GM12875 (cell line): ENCODE data around the gene PGAP2.

Source experiments
- H3K4me3 ChIP-seq: one replicate; pipeline ENCODE4 v1.5.1; 2011; ENCODE audit warnings: low read depth, low read length, control low read depth
- CTCF ChIP-seq: IDR thresholded peaks from 2 replicates; pipeline ENCODE4 v1.5.1; 2011; ENCODE audit warnings: low read depth, mild to moderate bottlenecking, control low read depth, inconsistent platforms, low read length, moderate library complexity, borderline replicate concordance; ENCODE audit not compliant: insufficient read depth

The PGAP2 gene

GRCh38 chr11:3845670-3846069 lies 37.3 kb downstream of the PGAP2 start:
- no peak for TF ChIP-seq CTCF
- H3K4me3 ChIP-seq, result no peak overlapping the region

GRCh38 chr11:3849297-3849874 lies 41.0 kb downstream of the PGAP2 start:
- TF ChIP-seq CTCF, result peak; percentile 45; the same call in 1 of the 2 replicates
- no peak overlapping the region for H3K4me3 ChIP-seq

GRCh38 chr11:3853545-3853842 lies 45.1 kb downstream of the PGAP2 start:
- no peak overlapping the region for H3K4me3 ChIP-seq
- no peak for TF ChIP-seq CTCF

- TF ChIP-seq CTCF, result no peak
- H3K4me3 ChIP-seq, result peak overlapping the region; percentile 10
These were observed 45.7 kb downstream of the PGAP2 start for GRCh38 chr11:3853899-3854659.

- TF ChIP-seq CTCF, result no peak
- peak overlapping the region; percentile 10 for H3K4me3 ChIP-seq
These were observed 46.3 kb downstream of the PGAP2 start for GRCh38 chr11:3854660-3854976.

- TF ChIP-seq CTCF, result peak; percentile 88
- peak within 1 kb of the TSS; percentile 90 for H3K4me3 ChIP-seq
These were observed 46.8 kb downstream of the PGAP2 start, which contains the start of gene STIM1 for GRCh38 chr11:3854977-3855807. STIM1 (plus strand) TSS chr11:3855664; CDS start chr11:3856271, 607 bp downstream.
